Stimulated activated CD4-positive, alpha-beta T cell treated with anti-CD3 and anti-CD28 coated beads, Interleukin-15, amount 100 ng/mL, for 1 hour (primary cell): ENCODE results near the gene HDAC4.
"Not testable (repeated sequence)": the region's sequence is repeated elsewhere in the genome, so short reads cannot be mapped to it uniquely, and the experiment has no call there.

Source experiments
- DNase-seq, 2 donors: peaks; one replicate each; pipeline ENCODE4 v3.0.0-alpha.2; 2020; ENCODE audit warnings: low read depth in 1 of 2, low spot score in 1 of 2

HDAC4 gene

GRCh38 chr2:239400596-239401066, at the start of gene HDAC4:
HDAC4 (minus strand) TSS chr2:239401020; CDS start chr2:239352699, 48,321 bp downstream.
- no peak for DNase-seq

GRCh38 chr2:239449468-239449867, 48.6 kb upstream of the HDAC4 start:
- DNase-seq: not testable (repeated sequence)

GRCh38 chr2:239445771-239446524, 45.1 kb upstream of the HDAC4 start:
- no peak for DNase-seq

- DNase-seq: no peak
Observed at GRCh38 chr2:239444626-239445577, 44.1 kb upstream of the HDAC4 start.

GRCh38 chr2:239443666-239444567, 43.1 kb upstream of the HDAC4 start:
- no peak for DNase-seq

- no peak for DNase-seq
Observed at GRCh38 chr2:239443102-239443620, 42.3 kb upstream of the HDAC4 start.

GRCh38 chr2:239442192-239442591, 41.4 kb upstream of the HDAC4 start:
- no peak for DNase-seq

- DNase-seq: no peak
Observed at GRCh38 chr2:239441261-239442078, 40.6 kb upstream of the HDAC4 start.

GRCh38 chr2:239440511-239440959, 39.7 kb upstream of the HDAC4 start:
- DNase-seq: no peak

- no peak for DNase-seq
Observed at GRCh38 chr2:239439754-239440315, 39.0 kb upstream of the HDAC4 start.

- no peak for DNase-seq
Observed at GRCh38 chr2:239438995-239439753, 38.4 kb upstream of the HDAC4 start.

- DNase-seq: no peak
Observed at GRCh38 chr2:239438368-239438767, 37.5 kb upstream of the HDAC4 start.

GRCh38 chr2:239436669-239437335, 36.0 kb upstream of the HDAC4 start:
- no peak for DNase-seq

- no peak for DNase-seq
Observed at GRCh38 chr2:239436076-239436475, 35.3 kb upstream of the HDAC4 start.

- no peak for DNase-seq
Observed at GRCh38 chr2:239433777-239434403, 33.1 kb upstream of the HDAC4 start.

GRCh38 chr2:239432174-239432573, 31.4 kb upstream of the HDAC4 start:
- no peak for DNase-seq

GRCh38 chr2:239431536-239431935, 30.7 kb upstream of the HDAC4 start:
- DNase-seq: no peak
